Fibroblast of peridontal ligament (primary cell): Measurements from ENCODE around the gene BACH1.
"Not testable (repeated sequence)": the region's sequence is repeated elsewhere in the genome, so short reads cannot be mapped to it uniquely, and the experiment has no call there.

Experiments
- DNase-seq: peaks from one replicate; pipeline ENCODE4 v3.0.0-alpha.2; 2010; ENCODE audit errors: extremely low read depth

The BACH1 gene

GRCh38 chr21:29346771-29347170, 48.0 kb downstream of the BACH1 start:
- no peak for DNase-seq

- DNase-seq = no peak
Measured at GRCh38 chr21:29347274-29347681, 48.6 kb downstream of the BACH1 start.

DNA sequence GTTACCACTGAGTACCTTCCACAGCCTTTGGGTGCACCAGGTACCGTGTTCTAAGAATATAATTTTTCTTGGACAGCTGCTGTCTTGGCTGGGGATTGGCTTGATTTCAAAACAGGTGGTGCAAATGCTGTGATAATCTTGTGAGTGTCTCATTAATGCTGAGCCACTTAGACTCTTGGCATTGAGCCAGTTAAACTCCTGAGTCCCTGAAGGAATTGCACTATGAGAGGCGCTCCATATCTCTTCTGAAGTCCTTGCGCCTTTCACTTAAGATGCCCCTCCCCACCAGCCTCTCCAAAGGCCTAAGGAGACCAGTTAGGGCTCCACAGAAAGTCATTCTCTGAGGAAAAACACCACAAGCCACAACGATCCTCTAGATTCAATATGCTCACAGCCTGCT, 51.0 kb downstream of the BACH1 start:
- no peak for DNase-seq

GRCh38 chr21:29350246-29350779, 51.6 kb downstream of the BACH1 start:
- DNase-seq = no peak

GRCh38 chr21:29351691-29352090, 53.0 kb downstream of the BACH1 start:
- DNase-seq = peak; percentile 68

- not testable (repeated sequence) for DNase-seq
Measured at GRCh38 chr21:29355043-29355710, 56.5 kb downstream of the BACH1 start.

DNA sequence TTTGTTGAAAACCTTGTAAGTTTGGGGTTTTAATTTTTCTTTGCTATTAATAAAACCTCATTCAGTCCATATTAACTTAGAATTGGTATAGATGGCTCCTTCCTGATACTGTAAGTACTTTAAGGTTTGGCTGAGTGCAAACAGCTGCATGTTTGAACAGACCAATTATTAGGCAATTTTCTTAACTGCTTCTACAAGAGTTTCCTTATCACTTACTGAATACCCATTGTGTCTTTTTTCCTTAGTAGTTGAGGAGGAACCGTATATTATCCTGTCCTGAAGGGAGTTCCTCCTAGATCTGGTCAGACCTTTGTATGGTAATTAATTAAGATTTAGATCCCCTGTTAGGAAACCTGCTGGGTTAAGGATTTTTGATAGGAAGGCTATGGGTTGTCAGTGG, 57.6 kb downstream of the BACH1 start:
- DNase-seq = not testable (repeated sequence)

- DNase-seq = not testable (repeated sequence)
Measured at GRCh38 chr21:29356810-29357209, 58.1 kb downstream of the BACH1 start.

DNA sequence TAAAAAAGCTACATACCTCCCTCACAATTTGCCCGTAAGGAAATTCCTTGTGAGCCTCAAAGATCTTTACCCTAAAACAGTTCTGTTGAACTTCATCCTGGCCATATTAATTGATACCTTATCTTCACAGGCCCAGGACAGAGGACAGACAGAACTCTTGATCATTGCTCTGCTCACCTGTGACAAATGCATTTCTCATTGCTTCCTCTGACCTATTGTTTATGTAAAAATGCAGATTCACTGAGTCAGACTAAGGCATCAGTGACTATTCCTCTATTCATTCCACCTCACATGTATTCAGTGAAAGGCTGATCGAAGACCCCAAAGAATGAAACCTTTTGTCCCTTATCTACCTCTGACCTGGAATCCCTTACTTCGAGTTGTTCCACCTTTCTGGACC, 61.0 kb downstream of the BACH1 start:
- DNase-seq = no peak

DNA sequence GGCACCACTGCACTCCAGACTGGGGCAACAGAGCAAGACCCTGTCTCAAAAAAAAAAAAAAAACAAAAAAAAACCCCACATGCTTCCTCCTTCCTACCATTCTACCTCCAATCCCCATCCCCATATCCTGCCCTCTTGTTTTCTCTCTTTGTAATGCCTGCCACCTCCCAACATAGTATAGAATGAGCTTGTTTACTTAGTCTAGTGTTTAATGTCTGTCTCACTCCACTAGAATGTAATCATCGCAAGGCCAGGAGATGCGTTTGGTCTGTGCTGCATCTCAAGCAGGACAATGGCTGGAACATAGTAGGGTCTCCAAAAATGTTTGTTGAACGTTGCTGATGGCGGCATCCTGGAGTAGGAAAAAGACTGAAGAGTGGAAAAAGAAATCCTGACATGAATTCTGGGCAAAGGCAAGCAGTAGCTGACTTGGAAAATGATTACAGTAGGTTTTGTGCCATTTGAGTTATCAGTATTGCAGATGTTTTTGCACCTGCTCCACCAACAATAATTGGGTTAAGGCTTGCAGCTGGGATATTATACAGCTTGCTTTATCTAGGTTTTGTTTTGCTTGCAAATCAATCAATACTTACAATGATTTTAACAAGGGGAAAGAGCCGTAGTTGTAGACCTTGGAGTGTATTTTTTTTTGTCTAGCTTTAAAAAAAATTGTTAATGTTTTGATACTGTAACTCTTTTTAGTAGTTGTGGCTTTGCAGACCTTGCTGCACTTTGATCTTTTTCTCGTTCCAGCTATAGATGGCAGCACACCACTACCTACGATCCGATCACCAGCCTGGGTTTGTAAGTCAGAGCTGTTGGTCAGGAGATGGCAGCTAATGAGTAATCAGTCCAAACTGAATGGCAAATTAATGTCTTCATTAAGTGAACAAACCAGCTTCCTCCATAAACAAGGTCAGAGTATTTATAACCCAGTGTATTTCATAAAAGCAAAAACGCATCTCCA, 62.4 kb downstream of the BACH1 start:
- no peak for DNase-seq

DNA sequence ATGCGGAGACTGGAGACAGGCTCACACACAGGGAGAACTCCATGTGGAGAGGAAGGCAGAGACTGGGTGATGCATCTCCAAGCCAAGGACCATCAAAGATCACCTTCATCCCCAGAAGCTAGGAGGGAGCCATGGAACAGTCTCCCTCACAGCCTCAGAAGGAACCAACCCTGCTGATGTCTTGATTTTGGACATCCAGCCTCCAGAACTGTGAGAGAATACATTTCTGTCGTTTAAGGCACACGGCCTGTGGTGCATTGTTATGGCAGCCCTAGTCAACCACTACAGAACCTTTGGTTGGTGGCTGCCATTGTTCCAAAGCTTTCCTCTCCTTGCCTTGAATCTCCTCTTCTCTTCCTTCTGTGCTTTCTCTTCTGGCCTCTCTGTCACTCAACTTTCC, 64.0 kb downstream of the BACH1 start:
- DNase-seq = no peak

GRCh38 chr21:29365661-29366265, 67.0 kb downstream of the BACH1 start:
- DNase-seq = no peak

DNA sequence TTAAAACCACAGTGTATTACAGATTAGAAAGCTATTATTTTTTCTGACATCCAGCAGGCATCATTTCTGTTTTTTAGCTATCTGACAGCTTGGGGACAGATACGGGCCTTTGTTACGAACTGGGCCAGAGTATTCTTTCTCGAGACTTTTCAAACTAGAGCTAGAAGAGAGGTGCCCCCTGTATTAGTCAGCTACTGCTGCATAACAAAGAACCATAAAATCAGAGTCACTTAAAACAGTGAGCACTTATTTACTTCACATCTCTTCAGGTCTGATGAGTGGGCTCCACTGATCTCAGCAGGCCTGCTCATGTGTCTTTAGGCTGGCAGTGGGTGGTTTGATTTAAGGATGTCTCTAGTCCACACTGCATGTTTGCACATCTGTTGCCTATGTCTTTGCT, 67.8 kb downstream of the BACH1 start:
- DNase-seq = no peak

DNA sequence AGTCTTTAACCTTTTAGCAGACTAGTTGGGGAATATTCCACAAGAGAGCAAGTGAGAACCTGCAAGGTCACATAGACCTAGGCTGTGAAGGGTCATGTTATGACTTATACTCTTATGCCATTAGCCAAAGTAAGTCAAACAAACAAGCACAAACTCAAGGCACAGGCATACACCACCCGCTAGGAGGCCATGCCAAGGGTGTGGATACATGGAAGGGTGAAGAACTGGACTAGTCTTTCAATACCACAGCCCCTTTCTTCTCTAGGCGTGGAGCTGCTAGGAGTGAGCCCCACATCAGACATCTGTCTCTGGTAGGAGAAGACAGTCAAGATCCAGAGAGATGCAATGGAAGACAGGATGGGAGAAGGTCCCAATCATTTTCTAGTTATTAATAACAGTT, 68.6 kb downstream of the BACH1 start:
- no peak for DNase-seq

DNA sequence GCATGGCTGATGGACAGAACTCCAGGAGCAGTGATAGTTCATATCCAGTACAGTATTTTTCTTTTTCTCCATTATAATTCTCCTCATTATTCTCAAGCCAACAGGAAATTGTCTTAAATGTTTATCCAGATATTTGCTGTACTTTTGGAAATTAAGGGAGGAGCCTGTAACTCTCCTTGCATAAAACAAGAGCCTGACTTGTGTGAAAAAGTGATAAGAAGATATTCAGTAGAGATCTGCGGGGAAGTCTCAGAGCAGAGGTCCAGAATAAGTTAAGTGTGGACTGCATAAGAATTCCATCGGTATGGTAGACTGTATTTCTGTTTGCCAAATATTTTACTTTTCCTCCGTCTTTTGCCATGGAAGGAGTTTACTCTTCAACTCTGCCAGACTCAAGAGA, 70.2 kb downstream of the BACH1 start:
- no peak for DNase-seq

GRCh38 chr21:29371464-29371863, 72.7 kb downstream of the BACH1 start:
- DNase-seq = no peak

- DNase-seq = peak; percentile 91
Measured at GRCh38 chr21:29372063-29372802, 73.5 kb downstream of the BACH1 start.

GRCh38 chr21:29374481-29374880, 75.8 kb downstream of the BACH1 start:
- no peak for DNase-seq

- DNase-seq = no peak
Measured at GRCh38 chr21:29376556-29376955, 77.8 kb downstream of the BACH1 start.

- no peak for DNase-seq
Measured at GRCh38 chr21:29377266-29377665, 78.5 kb downstream of the BACH1 start.

DNA sequence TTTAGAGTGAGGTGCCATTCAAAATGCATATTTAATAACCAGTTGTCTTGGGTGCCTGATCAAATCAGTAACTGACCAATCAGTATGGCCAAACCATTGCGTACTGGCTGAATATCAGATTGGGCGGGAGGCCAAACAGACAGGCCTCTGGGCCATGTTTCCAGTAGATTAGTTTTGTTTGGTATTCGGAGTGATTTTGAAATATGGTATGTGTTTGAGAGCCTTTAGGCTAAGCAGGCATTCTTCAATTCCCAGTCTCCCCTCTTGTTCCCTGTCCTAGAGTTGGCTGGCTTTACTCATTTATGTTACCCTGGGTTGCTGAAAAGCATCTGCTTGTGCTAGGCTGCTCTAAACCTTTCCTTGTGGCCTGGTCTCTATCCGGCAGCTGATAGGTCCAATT, 80.1 kb downstream of the BACH1 start:
- DNase-seq = peak; percentile 66
